Fibroblast of lung (primary cell): ENCODE data around the gene LMAN1L.

ENCODE experiments used
- CTCF ChIP-seq, 2 donors: IDR thresholded peaks in 1 of 2; conservative IDR thresholded peaks in 1 of 2; 1 replicate in 1 of 2; 2 replicates in 1 of 2; pipeline ENCODE4 v1.5.1; 2011 to 2012; ENCODE audit warnings: low read length in 2 of 2, control low read depth in 1 of 2, inconsistent platforms in 1 of 2, low read depth in 1 of 2, mild to moderate bottlenecking in 1 of 2
- EZH2 ChIP-seq: IDR thresholded peaks from 2 replicates; pipeline ENCODE4 v1.5.1; 2012; ENCODE audit warnings: low read length, control low read depth, mild to moderate bottlenecking; ENCODE audit errors: missing control alignments

DNA sequence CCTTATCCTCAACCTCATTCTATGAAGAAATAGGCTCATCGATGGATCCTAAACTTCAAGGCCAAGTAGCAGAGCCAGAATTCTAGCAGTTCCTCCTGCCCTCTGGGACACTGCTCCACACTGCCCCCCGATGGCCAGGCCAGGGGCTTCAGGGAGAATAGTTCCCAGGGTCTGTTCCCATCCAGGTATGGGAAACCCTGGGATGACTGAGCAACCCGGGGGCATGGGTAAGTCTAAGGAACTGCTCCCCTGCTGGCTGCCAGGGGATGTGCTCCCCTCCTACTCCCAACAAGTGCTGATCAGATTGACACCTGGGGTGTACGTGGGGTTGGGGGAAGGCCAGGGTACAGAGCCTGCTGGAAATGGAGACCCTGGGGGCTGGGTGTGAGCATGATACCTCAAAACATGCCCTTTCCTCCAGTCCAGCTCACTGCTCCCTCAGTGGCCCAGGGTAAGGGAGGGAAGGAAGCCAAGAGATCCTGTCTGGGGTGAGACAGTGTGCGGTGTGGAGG lies 22.7 kb downstream of the LMAN1L start:
- TF ChIP-seq EZH2 (no peak), CTCF (conservative IDR thresholded peaks at IDR 0.05 in 1 of 2, IDR thresholded peaks at IDR 0.05 in 1 of 2; ENCODE audit: low read depth in 1 of 2, low read length in 2 of 2) (peak; percentile 73 to 86)
